HG02973 (cell line): ENCODE data around the gene ZBTB21.

Source experiments
- ATAC-seq: cut with Tn5 transposase; IDR thresholded peaks from one replicate; pipeline ENCODE4 v1.9.1; 2021; ENCODE audit warnings: moderate library complexity; ENCODE audit not compliant: unreplicated experiment

Gene ZBTB21

DNA sequence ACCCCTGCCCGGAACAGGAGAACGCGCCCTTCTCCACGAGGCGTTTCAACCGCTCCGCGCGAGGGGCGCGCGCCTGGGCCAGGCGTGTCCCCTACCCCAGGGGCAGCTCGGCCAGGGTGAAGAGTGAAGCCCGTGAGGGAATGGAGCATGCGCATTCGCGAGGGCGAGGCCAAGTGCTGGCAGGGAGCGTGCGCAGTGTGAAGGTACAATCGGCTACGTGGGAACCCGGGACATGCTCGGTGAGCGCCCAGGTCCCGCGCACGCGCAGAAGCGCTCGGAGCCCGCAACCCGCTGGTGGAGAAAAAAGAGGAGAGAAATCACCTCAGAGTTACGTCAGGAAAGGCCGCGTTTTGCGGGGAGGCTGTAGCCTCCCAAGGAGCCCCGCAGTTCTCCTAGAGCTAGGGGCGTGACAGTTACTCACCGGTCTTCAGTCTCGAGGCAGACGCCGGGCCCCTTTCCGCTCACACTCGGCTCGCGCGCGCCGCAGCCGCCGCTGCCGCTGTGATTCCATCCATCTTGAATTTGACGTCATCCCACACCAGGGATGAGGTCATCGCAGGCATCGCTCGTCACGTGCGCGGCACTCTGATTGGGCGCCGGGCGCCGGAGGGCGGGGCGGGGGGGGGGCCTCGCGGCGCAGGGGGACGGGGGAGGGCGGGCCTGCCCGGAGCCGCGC, at the start of gene ZBTB21:
Gene ZBTB21, minus strand, starts transcription at position 530 of the 676 bp plus-strand sequence. CDS start 16,265 bp downstream, outside the sequence.
- ATAC-seq, result peak; percentile 66

DNA sequence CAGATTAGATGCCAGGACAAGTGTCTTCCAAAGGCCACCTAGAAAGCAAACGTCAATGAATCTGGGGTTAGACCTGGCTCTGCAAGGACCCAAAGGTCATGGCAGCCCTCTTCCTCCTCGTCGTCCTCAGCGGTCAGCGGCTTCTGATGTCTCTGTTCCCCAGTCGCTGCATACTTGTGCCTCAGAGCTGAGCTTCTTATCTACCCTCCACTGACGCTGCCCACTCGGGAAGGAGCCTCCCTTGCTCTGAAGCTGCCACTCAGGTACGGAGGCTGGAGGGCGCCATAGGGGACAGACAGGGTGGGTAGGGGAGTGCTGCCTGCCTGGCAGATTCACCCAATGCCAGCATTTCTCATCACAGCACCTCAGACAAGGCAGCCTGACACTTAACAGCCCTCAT, 49.6 kb upstream of the ZBTB21 start:
- ATAC-seq, result no peak

DNA sequence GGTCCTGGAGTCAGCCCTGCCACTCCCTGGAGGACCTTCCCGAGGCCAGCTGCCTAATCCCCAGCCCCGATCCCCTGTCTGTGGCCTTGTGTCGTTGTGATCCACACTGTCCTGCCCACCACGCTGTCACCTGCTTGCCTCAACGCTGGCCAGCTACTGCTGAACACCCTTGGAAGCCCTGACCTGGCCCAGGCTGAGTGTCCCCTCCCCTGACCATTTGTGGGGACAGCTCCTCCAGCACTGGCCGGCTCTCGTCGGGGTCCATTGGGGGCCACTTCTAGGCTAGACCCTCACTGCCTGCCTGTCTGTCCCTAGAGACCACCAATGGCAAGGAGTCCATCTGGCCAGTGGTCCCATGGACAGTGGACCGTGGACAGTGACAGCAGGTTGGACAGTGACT, 49.0 kb upstream of the ZBTB21 start:
- no peak for ATAC-seq

DNA sequence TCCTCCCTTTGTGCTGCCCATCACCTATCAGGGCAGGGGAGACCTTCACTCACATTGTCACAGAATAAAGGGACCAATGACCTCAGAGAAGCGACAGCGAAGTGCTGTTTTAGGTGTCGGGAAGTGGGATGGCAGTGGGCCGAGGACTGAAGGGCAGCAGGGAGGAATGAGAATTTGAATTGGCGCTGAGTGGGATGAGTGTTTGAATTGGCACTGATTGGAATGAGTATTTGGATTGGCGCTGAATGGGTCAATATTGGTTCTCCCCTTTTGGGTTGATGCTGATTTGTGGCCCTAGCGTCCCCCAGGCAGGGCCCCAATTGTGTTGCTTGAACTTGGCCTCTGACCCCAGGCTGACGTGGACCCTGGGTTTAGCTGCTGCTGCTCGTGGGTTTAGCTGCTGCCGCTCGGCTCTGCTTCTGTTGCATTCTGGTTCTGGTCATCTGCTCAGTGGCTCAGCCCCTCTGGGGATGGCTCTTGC, 48.5 kb upstream of the ZBTB21 start:
- no peak for ATAC-seq

DNA sequence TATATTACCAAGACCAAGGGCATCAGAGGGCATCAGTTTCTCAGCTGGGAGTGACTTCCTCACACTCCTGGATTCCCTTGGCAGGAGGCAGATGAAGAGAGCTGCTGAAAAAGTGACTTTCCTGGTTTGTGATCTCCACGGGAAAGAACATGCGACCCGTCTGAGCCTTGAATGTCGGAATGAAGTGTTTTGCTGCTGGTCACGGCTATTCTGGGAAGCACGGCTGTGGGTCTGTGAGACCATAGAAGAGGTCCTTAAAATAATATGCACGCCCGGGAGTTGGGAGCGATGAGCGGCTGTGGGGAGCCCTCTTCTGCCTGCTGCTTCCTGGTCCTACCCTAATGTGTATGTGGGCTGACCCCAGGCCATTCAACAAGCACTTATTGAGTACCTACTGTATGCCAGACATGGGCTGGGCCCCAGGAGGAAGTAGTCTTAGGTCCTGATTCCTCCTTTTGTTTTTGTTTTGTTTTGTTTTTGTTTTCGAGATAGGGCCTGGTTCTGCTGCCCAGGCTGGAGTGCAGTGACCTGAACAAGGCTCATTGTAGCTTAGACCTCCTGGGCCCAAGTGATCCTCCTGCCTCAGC, 47.8 kb upstream of the ZBTB21 start:
- no peak for ATAC-seq

DNA sequence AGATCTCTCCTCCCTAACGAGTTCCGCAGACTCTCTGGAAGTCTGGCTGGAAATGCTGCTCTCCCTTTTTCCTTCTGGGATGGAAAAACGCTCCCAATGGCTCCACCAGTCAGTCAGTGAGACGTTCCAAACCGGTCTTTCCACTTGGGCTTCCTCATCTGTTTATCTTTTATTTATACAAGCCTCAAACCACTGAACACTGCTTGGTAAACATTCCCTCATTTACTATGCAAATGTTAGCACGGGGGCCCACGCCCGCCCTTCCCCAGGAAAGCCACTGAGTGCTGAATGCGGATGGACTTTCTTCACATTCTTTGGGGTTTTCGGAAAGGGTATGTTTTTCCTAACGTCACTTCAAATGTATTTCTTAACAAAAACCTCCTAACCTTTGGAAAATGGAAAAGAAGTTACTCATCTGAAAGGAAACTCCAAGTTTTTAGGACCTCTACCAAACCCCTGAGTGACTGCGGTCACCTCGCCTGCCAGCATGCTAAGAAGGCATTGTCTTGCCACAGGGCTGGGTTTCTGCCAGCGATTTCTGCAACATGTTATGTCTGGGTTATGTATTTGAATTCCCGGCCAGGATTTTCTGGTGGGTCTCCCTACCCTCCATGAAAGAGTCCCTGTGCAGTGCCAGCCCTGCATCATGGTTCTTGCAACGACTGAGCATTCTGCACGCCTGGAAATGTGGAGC, 47.0 kb upstream of the ZBTB21 start:
- ATAC-seq, result no peak

DNA sequence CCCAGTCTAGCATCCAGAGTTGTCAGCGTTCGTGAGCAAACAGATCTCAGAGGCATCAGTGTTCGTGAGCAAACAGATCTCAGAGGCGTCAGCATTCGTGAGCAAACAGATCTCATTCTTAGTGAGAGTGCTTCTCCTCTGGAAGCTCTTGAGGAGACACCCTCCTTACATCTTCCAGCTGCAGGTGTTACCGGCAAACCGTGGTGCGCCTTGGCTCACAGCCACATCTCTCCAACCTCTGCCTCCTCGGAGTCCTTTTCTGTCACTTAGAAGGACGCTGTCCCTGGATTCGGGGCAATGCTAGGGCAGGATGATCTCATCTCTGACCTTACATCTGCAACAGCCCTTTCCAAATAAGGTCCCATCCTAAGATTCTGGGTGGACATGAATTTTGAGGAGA, 46.3 kb upstream of the ZBTB21 start:
- ATAC-seq, result no peak

DNA sequence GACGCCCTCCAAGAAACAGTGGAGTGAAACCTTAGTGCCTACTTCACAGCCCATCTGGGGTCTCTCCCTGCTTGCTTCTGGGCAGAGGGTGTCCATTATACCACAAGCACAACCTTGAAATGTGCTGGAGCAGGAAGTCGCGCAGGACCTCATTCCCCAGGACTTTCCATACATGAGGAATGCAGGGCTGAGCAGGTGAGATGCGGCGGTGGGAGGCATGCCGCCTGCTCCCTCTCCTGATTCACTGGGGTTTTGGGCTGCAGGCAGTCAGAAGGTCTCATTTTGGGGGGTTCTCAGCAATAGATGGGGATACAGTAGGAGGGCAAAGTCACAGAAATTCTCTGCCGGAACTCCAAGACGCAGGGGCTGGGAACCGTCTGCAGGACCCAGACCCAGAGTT, 45.3 kb upstream of the ZBTB21 start:
- no peak for ATAC-seq

DNA sequence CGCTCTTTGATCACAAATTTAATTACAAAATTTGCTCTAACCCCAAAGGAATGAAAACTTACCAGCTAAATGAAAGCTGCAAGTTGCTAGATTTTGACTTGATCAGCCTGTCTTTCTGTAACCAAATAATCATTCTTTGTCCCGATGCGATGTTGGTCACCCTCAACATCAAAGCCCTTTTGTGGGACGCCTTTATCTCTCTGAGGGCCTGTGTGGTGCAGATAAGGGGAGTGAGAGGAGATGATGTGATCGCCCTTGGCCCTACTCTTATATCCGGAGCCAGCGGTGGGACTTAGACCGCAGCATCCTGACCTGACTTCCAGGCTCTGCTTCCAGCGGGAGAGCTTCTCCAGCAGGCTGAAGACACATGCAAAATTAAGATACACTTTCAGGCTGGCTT, 41.6 kb upstream of the ZBTB21 start:
- no peak for ATAC-seq

DNA sequence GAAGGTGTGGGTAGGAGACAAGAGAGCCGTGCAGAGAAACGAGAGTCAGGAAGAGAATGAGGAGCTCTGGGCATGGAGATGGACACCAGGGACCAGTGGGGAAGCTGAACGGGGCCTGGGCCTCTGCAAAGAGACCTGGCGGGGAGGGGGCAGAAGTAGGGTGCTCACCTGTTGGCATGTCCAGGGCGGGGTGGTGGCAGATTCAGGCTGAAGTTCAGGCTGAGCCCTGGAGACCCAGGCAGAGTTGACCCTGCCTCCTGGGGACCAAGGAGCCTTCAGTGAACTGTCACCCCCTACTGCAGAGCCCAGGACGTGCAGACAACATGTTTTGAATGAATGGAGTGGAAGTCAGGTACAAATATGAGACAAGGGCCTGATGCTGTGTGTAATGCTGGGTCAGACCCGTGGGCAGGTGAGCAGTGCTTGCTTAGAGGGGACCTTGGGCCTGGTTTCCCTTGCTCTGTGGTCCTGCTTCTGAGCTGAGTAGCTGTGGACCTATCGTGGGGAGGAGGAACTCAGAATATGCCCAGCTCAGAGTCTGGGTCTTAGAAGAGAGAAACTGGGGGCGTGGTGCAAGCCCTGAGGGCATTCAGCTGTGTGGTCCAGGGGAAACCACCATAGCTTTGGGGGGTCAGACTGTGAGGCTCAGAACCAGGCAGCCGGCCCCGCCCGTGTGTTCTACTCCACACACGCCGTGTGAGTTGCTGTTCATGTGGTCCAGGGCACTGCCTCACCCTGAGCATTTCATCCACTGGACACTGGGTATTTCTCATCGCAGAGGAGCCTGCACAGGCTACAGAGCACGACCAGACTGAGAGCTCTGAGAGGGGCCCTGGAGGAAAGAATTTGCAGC, 39.6 kb upstream of the ZBTB21 start:
- no peak for ATAC-seq

DNA sequence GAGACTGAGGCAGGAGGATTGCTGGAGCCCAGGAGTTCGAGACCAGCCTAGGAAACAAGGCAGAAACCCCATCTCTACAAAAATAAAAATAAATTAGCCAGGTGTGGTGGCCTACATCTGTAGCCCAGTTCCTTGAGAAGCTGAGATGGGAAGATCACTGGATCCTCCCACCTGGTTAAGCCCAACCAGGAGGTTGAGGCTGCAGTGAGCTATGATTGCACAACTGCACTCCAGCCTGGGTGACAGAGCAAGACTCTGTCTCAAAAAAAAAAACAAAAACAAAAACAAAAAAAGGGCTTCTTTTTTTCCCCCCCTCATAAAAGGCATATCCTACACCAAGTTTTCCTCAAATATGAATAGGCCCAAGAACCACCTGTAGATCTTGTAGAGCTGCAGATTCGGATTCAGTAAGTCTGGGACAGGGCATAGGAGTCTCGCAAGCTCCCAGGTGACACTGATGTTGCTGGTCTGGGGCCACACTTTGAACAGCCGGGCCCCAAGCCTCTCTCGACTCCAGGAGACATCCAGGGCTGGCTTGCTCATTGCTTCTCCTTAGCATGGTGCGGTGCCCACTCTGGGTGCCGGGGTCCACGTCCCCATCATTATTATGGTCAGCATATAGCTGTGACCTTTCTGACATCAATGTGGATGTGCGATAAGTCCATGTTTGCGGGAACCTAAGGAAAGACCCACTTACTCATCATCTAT, 38.9 kb upstream of the ZBTB21 start:
- no peak for ATAC-seq

DNA sequence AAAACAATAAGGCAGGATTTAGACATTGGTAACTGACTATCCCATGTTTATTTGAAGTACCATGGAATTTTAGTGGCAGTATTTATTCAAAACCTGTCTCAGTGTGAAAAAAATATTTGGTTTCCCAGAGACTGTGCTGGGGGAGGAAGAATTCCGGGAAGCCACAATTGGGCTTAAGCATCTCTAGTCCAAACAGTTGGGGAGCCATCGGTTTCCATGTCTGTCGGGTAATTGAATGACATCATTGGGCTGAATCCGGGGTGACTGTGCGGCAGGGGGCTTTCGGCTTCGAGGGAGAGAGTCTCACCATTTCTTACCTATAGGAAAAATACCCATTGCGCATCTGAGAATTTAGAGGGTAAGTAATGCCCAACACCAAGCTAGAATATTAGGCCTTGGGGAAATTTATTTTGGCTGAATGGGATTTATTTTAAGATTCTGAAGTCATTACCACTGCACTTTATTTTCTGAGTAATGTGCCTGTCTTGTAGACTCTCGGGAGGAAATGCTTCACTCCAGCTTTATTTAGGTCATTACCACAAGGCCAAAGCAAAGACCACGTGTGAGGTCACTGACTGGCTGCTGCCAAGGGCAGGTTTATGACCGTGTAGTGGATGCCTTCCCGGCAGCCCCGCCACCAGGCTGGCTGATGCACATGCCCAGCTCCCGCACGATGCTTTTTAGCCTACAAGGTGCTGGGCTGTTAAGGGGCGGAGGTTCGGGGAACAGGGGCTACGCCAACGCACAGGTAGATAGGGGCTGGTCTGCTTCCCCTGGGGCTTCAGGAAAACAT, 37.9 kb upstream of the ZBTB21 start:
- ATAC-seq, result no peak

DNA sequence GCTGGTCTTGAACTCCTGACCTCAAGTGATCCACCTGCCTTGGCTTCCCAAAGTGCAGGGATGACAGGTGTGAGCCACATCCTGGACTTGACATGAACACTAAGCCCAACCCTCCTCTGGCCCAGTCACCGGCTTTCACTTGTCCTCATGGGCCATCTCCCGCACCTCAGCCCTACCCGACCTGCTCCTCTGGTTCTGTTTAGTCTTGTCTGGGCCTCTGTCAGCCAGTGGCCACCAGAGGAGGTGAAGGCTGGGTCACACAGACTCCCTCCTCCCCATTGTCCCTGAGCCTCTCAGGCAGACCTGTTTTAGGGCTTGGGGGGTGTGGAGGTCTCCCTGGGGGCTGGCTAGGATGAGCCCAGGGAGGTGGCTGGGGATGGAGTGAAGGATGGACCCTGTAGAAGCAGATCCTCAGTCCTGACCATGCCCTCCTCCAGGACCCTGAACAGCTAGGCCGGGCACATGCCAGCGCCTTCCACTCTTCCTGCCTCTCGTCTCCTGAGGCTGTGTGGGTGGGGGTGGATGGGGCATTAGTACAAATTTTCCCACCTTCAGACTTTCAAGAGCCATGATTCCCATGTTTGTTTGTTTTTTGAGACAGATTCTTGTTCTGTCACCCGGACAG, 34.8 kb upstream of the ZBTB21 start:
- ATAC-seq, result no peak

DNA sequence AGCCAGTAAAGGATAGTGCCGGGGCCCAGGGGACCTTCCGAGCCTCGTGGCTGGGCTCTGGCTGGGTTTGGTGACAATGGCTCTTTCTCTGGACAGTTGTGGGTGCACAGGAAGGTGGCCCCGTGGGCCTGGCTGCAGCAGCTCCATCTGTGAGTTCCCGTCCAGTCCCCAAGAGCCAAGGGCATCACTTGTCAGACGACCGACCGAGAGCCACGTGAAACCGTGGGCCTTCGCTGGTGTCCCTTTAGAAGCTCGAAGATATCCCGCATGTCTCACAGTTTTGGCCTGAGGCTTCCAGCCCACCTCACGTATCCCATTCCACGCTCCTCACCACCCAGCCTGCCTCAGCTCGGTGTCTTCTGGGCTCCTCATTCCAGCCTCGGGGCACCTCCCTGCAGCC, 33.8 kb upstream of the ZBTB21 start:
- no peak for ATAC-seq

DNA sequence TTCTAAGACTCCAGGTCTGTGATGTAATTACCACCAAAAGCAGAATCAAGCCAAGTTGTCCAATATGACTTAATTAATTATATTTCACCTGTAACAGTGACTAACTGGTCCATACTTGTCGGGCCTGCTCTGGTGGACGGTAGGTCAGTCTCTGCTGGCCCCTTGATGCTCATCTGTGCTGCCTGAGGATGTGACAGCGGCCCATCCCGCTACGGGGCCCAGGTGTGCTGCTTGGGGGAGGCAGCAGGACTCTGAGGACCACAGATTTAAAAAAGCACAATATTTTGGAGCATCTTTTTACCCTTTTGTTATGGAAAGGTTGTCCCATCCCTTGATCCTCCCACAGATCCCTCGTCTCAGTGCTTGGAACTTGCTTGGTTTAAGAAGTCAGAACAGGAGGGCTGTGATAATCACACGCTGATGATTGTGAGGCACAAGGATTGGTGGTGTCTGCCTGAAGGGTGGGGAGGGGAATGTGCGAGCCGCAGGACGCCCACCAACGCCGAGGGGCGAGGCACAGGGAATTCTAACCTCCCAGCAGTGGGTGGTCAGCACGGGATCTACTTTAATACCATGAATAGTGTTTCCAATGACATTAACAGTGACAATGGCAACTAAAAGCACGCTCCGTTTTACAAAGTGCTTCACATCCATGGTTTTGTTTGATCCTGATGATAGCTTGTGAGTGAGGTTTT, 33.2 kb upstream of the ZBTB21 start:
- no peak for ATAC-seq

DNA sequence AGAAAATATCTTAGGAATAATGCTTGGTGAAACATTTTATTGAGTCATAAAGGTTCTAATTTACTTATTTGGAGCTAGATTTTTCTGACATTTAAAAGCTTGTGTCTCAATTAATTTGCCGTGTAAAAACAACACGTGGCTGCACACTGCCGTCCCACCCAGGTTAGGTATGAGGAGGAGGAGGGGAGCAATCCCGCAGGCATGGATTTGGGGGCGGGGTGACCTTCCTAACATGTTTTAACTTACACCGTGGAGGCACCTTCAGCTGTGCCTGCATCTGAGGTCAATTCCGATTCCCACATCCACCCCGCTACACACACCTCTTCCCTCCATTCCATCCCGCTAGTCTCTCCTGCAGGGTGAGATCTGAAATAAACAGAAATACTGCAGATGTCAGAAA, 32.5 kb upstream of the ZBTB21 start:
- no peak for ATAC-seq

DNA sequence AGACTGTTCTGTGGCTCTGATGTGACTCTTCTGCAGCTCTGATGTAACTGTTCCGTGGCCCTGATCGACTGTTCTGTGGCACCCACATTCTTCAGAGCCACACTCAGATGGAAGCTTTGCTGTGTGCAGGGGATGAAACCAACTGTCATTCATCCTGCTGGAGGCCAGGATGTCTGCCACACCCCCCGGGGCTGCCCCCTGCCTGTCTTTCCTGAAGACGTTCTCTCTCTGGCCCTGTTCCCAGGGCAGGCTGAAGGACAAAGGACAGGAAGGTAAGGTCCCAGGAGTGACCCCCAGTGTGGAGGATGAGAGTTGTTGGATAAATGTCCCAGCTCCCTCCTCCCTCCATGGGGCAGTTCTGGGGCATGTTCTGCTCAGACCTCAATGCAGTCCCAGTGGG, 31.6 kb upstream of the ZBTB21 start:
- ATAC-seq, result no peak

DNA sequence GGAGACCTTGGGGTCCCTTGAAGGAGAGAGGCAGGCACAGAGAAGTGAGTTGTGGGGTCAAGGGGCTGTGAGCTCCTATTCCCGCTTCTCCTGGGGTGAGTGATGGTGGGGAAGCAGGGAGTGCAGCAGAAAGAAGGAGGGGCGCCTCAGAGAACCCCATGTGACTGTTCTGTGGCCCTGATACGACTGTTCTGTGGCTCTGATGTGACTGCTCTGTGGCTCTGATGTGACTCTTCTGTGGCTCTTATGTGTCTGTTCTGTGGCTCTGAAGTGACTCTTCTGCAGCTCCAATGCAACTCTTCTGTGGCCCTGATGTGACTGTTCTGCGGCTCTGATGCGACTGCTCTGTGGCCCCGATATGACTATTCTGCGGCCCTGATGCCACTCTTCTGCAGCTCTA, 31.1 kb upstream of the ZBTB21 start:
- ATAC-seq, result no peak
